ENCODE measurements around the gene CHRM1.
A peak's percentile ranks its signal among the peaks of the same experiment; 100 is the strongest.

CHRM1 gene

DNA sequence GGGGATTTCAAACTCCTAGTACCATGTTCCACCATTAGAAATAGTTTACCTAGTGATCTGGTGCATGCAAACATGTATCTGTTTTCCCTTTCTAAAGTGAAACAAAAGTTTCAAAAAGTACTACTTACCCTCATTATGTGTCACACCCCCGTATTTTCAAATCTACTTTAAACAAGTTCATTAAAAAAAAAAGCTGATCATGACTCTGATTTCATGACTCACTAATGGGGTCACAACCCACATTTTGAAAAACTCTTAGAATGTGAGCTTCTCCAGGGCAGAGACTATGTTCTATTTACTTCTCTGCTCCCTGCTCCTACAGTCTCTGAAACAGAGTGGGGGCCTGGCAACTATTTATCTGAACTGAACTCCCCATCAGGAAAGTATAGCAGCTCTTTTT, 18.2 kb downstream of the CHRM1 start:
- DNase-seq, result no peak

DNA sequence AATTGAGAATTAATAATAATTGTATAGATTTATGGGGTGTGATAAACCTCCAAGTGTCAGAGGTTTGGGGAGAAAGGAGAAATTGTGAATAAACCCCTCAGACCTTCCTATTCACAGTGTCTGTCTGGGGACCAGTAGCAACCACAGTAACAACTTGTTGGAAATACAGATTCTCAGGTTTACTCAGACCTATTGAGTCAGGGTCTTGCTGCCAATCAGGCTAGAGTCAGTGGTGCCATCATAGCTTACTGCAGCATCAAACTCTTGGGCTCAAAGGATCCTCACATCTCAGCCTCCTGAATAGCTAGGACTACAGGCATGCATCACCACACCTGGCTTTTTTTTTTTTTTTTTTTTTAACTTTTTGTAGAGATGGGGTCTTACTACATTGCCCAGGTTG, 23.1 kb downstream of the CHRM1 start:
- no peak for DNase-seq

DNA sequence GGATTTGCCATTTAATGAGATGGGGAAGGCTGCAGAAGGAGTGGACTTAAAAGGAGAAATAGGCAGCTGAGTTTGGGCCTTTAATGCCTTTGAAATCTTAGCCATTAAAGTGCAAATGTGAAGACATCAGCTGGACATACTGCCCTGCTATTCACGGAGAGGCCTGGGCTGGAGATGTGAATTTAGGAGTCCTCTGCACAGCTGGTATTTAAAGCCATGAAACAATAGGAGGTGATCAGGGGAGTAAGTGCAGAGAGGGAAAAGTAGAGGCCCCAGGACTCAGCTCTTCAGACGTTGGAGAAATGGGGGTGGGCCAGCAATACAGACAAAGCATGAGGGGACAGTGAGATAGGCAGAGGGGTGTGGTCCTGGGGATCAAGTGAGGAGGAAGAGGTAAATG, 23.9 kb downstream of the CHRM1 start:
- no peak for DNase-seq

DNA sequence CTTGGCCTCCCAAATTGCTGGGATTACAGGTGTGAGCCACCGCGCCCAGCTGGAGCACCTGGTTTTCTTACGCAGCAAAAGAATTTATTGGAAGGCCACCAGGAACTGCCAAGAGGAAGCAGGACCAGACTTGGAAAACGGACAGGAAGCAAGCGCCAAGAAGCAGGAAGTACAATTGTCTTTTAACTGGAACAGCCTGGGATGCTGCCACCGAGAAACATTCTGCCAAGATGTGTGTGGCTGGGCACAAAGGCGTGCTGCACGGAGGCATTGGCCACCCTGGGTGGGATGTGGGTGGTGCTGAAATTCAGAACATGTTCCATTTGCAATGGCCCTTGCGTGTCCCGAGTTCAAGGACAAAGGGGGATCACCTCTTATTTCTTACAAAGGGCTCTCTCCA, 25.1 kb downstream of the CHRM1 start:
- no peak for DNase-seq

DNA sequence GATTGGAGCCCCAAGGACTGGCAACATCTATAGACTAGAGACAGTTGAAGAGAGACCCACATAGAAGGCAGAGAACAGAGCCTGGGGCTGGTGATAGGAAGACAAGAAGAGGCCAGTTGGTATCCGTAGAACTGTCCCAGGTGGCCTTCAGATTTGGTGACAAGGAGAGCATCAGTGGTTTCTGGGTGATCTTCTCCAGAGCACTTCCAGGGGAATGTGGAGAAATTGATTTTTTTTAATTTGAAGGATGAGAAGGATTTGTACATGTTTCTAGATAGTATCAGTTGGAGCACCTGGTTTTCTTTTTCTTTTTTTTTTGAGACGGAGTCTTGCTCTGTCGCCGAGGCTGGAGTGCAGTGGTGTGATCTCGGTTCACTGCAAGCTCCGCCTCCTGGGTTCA, 25.7 kb downstream of the CHRM1 start:
- no peak for DNase-seq

DNA sequence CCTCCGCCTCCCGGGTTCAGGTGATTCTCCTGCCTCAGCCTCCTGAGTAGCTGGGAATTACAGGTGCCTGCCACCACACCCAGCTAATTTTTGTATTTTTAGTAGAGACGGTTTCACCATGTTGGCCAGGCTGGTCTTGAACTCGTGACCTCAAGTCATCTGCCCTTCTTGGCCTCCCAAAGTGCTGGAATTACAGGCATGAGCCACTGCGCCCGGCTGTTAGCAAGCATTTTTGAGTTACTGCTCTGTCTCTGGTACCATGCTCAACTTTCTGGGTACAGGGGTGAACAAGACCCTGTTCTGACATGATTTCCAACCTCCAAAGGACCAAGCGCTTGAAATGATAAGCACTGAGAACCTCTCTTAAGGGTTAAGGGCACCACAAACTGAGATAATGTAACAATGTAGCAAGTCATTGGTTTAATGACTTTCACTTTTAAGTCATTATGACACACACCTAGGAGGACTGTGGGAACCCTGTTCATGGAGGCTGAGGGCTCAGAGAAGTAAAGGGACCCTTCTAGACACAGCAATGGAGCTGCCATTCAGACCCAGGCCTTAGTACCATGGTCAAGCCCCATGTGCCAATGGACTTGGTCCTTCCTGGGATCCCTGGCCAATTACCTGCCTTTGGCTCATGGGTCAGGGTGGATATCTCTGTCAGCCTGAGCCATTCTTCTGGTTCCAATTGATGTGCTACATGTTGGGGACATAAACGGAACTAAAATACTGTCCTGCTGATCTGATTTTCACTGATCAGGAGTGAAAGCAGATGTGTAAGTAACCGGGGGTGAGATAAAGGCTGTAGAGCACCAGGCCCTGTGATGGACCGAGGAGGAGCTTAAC, 28.9 kb downstream of the CHRM1 start:
- DNase-seq, result no peak

DNA sequence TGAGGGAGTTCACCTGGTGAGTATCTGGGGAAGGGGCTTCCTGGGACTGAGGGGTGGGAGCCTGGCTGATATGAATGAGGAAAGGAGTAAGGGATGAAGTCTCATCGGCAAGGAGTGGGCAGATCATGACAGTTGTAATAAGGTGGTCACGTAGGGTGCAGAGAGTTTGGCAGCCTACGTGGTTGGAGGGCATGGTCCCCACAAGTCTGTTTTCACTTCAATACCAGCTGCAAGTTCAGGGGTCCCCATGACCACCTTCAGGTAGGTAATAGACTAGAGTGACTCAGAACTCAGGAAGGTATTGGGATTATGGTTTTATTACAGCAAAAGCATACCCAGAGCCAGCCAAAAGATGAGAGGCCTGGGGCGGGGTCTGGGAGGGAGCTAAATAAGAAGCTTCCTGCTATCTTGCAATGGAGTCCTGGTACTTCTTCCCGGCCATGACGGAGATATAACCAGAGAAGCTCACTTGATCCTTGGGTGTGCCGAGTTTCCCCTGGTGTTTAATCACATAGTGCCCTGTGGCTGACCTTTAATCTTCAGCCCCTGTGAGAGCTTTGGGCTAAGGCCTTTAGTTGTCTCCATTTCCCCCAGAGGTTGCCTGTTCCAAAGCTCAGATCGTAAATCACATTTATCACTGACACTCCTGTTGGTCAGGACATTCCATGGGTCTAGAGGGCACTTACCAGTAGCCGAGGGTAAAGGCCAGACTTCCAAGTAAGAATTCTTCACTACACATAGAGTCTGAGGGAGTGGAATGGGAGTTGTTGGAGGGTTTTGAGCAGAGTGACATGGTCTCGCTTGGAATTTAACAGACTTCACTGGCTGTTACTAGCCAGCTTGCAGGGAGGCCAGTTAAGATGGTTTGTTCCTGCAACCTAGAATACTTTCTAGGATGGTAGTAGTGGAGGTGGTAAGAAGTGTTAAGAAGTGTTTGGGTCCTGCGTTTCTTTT, 31.4 kb downstream of the CHRM1 start:
- no peak for DNase-seq

DNA sequence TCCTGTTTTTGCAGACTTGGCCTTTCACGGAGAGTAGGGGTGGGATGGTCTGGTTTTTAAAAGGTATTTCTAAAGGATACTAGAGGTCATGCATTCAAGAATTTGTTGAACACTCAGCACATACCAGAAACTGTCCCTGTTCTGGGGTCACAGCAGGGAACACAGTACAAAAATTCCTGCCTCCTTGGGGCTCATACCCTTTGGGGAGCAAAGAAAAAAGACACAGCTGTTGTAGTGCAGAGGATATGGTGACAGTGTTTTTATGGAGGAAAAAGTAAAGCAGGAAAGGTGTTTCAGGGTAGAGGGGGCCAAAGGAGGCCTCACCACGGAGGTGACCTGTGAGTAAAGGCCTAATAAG, 32.1 kb downstream of the CHRM1 start:
- no peak for DNase-seq

DNA sequence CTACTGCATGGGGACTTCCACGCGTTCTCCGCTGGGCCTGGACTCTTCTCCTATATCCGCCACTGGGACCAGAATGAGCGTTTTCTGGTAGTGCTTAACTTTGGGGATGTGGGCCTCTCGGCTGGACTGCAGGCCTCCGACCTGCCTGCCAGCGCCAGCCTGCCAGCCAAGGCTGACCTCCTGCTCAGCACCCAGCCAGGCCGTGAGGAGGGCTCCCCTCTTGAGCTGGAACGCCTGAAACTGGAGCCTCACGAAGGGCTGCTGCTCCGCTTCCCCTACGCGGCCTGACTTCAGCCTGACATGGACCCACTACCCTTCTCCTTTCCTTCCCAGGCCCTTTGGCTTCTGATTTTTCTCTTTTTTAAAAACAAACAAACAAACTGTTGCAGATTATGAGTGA, 32.8 kb downstream of the CHRM1 start:
- DNase-seq, result no peak

DNA sequence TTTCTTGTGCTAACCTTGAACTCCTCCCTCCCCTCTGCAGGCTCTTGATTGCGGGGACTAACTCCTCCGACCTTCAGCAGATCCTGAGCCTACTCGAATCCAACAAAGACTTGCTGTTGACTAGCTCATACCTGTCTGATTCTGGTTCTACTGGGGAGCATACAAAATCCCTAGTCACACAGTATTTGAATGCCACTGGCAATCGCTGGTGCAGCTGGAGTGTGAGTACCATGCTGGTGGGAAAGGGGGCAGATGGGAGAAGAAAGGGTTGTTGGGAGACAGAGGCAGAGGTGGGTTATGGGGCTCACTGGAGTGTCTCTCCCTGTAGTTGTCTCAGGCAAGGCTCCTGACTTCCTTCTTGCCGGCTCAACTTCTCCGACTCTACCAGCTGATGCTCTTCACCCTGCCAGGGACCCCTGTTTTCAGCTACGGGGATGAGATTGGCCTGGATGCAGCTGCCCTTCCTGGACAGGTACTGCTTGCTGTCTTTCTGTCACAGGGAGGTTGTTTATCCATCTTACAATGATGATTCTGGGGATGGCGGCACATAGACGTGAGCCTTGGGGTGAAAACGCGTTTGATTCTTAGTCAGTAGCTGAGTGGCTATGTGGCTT, 35.9 kb downstream of the CHRM1 start:
- no peak for DNase-seq

DNA sequence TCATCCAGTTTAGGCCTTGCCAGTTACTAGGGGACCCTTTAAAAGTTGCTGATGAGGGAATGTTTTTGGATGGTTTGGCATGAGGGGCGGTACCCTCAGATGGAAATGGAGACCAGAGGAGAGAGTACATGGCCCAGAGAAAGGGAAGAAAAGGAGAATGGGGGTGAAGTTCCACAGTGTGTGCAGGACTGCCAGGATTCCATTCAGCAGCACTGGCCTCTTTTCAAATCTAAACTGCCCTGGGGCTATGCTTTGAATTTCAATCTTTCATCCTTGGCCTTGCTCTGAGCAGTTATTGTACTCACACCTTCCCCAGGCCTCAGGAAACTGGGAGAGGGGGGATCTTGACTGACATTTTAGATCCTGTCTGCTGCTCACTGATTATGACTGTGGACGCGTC, 37.5 kb downstream of the CHRM1 start:
- DNase-seq, result no peak

DNA sequence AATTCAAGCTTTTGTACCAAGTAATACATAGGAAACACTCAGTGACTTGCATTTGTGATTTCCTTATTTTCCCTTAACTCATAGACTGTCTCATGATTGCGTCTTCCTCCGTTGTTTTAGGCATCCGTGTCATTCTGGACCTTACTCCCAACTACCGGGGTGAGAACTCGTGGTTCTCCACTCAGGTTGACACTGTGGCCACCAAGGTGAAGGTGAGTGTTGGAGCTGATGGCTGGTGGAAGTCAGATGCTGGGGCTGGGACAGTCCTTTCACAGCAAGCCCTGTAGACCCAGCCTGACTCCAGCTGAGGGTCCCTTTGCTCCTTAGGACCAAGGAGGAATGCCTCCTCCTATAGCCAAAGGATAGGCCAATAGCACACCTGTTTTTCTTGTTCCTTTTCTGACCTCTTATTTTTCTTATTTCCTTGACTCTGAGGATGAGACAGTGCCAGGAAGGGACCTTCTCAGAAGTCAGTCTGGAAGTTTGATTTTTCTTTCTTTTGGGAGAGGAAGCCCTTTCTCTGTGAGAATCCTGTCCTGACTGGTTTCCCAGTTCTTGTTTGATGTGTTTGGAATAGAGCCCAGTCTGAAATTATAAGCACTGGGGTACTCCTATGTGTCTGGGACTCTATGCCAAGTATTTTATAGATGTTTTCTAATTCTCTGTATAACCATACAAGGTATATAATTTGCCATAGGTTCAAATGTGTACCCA, 38.2 kb downstream of the CHRM1 start:
- no peak for DNase-seq

DNA sequence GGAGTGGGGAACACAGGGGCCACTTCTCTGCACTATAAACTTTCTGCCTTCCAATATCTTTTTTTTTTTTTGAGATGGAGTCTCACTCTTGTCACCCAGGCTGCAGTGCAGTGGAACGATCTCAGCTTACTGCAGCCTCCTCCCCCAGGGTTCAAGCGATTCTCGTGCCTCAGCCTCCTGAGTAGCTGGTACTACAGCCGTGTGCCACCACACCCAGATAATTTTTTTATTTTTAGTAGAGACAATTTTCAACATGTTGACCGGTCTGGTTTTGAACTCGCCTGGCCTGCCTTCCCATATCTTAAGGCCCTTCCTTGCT, 38.8 kb downstream of the CHRM1 start:
- no peak for DNase-seq

DNA sequence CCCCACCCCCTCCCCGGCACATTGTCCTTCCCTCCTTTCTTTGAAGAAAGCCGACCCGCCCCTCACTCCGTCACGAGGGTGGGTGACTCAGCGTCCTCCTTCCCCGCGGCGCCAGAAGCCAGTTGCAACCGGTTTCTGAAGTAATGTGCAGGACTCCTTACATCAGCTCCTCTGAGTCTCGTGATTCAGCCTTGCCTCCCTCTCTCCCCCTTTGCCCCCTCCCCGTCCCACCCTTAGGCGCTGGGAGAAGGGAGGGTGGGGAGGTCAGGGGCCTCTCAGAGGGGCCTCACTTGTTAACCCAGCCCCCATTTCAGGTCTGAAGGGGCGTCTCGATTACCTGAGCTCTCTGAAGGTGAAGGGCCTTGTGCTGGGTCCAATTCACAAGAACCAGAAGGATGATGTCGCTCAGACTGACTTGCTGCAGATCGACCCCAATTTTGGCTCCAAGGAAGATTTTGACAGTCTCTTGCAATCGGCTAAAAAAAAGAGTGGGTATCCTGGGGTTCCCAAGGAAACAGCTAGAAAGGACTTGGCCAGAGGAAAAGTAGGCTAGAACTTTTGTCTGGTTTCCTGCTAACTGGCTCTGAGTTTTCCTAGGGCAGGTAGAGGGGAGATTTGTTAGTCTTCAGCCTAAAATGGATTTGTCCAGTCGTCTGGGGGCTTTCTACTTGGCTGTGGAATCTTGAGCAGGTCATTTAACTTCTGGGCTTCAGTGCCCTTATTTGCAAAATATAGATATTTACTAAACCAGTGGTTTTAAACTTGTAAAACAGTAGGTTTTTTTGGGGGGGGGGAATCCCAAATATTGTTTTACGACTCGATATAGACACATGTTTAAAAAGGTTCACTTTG, 39.4 kb downstream of the CHRM1 start:
- peak; percentile 90 to 92 for DNase-seq

DNA sequence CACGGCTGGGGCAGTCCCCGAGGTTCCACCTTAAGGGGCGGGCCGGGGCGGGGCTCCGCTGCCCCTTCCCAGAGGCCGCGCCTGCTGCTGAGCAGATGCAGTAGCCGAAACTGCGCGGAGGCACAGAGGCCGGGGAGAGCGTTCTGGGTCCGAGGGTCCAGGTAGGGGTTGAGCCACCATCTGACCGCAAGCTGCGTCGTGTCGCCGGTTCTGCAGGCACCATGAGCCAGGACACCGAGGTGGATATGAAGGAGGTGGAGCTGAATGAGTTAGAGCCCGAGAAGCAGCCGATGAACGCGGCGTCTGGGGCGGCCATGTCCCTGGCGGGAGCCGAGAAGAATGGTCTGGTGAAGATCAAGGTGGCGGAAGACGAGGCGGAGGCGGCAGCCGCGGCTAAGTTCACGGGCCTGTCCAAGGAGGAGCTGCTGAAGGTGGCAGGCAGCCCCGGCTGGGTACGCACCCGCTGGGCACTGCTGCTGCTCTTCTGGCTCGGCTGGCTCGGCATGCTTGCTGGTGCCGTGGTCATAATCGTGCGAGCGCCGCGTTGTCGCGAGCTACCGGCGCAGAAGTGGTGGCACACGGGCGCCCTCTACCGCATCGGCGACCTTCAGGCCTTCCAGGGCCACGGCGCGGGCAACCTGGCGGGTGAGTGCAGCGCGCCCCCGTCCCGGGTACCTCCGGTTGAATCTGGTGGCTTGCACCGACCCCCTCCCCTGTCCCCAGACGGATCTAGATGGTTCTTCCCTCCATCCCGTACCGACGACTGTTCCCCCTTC, 40.2 kb downstream of the CHRM1 start, which contains the start of gene SLC3A2:
Gene SLC3A2, plus strand, starts transcription at position 94 of the 776 bp plus-strand sequence. Its CDS starts 128 bp downstream, at position 222.
- DNase-seq, result peak; percentile 84 to 85

DNA sequence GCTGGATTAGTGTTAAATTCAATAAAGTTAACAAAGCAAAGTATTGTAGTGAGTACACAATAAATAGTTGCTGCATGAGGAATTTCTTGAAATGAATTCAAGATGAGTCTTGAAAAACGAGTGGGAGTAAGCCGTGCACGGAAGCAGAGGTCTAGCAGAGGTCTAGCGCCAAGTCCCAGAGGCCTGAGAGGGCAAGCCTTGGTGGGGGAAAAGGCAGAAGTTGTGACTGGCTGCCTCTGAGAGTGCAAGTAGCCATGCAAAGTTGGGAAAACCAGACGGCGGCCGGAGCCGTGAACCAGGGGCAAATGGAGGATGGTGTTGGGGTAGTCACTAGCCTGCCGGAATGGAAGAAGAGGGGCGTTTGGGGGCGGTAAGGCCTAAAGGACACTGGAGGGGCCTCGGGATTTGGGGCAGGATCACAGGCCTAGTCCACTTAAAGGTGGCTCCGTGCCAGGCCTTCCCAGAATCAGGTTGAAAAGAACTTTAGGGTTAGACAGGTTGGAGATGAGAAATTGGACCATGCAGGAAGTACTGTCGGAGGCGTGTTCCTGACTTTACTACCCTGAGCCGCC, 40.8 kb downstream of the CHRM1 start:
- peak in 1 of 2 donors; percentile 15 for DNase-seq

DNA sequence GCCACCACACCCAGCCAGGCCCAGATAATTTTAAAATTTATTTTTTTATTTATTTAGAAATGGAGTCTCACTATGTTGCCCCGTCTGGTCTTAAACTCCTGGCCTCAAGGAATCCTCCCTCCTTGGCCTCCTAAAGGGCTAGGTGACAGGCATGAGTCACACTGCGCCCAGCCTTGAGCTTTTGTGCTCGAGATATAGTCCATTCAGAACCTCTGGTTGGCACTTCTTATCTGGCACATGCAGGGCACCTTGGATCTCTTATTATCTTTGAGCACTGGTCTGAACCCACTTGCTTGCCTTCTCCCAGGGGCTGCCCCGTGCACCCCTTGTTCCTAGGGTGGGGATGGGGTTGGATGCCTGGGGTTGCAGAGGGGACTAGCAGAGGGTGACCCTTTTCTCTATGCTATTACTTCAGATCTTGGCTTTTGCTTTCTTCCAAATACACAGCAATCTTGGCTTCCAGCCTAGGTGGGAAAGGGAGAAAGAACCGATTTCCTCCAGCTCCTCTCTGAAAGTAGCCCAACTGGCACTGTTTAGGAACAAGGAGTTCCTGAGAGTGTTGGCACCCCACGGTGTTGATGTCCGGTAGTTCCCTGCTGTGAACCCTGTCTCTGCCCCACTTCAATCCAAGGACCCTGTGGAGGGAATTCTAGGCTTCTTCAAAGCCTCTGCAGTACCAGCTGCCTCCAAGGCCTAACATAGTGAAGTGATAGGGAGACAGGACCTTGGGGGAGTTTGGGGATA, 41.8 kb downstream of the CHRM1 start:
- DNase-seq, result no peak

DNA sequence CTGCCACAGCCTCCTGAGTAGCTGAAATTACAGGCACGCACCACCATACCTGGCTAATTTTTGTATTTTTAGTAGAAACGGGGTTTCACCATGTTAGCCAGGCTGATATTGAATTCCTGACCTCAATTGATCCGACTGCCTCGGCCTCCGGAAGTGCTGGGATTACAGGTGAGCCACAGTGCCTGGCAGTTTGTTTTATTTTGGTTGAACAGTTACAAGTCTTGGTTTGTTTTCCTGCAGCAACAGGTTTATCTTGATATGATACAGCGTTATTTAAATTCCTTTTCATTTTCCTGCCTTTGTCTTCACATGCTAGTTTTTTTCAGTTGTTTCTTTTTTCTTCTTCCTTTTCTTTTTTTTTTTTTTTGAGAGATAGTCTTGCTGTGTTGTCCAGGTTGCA, 44.5 kb downstream of the CHRM1 start:
- DNase-seq, result no peak

DNA sequence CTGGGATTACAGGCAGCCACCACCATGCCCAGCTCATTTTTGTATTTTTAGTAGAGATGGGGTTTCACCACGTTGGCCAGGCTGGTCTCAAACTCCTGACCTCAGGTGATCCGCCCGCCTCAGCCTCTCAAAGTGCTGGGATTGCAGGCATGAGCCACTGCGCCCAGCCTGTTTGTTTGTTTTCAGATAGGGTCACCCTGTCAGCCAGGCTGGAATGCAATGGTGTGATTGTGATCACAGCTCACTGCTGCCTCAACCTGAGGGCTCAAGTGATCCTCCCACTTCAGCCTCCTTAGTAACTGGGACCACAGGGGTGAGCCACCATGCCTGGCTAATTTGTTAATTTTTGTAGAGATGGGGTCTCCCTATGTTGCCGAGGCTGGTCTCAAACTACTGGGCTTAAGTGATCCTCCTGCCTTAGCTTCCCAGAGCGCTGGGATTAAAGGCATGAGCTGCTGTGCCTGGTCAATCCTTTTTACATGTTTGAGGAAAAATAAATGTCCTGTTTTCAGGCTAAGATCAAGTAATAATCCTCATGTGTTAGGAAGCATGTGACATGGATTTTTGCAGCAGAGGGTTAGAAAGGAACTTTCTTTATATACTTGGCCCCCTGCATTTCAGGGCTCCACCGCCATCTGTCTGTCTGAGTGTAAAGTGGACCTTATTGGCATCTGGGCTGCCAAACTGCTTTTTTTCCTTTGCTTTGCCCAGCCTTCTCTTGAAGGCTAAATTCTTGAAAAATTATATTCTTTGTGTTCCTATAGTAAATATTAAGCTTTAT, 45.3 kb downstream of the CHRM1 start:
- no peak for DNase-seq
